ENCODE results near the gene DVL1.
"Not testable (repeated sequence)": the region's sequence is repeated elsewhere in the genome, so short reads cannot be mapped to it uniquely, and the experiment has no call there.

Gene DVL1

DNA sequence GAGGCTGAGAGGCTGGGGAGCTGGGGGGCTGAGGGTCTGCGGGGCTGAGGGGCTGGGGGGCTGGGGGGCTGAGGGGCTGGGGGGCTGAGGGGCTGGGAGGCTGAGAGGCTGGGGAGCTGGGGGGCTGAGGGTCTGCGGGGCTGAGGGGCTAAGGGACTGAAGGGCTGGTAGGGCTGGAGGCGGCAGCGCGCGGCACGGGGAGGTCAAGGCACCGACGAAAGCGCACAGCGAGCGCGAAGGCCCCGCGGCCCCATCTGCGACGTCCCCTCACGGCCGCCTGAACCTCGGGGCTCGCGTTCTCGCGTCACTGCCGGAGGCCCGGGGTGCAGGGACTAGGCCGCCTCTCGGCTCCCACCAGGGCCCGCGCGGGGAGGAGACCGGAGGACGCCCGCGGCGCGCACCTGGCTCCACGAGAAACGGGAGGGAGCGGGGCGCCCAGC lies 25.1 kb downstream of the DVL1 start:
- DNase-seq = no peak

DNA sequence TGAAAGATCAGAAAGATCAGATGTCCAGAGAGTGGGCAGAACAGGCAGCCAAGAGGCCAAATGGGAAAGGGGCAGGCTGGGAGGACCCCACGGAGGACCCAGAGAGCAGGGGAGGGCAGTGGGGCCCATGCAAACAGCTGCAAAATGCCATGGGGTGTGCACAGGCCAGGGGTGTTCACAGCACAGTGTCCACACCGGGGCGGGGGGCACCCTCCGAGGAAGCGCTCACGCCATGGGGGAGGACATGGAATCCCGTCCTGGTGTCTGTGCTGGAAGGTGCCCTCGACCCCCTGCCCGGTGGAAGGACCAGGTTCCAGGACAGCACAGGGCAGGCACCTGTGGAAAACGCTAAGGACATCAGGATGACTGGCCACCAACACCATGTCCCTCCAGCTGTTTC lies 26.3 kb downstream of the DVL1 start:
- no peak for DNase-seq

DNA sequence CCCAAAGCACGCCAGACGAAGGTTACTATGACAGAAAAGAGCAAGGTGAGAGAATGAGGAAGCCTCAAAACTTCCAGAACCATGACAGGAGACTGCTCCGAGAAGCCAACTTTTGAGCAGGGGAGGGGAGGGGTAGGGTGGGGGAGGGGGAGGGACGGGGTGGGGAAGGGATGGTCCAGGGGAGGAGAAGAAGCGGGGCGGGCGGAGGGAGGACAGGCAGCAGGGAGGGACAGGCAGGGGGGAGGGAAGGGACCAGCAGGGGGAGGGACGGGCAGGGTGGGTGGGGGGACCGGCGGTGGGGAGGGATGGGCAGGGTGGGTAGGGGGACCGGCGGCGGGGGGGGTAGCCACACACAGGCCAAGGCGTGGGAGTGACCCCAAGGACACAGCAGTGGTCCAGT lies 26.8 kb downstream of the DVL1 start:
- DNase-seq = no peak

DNA sequence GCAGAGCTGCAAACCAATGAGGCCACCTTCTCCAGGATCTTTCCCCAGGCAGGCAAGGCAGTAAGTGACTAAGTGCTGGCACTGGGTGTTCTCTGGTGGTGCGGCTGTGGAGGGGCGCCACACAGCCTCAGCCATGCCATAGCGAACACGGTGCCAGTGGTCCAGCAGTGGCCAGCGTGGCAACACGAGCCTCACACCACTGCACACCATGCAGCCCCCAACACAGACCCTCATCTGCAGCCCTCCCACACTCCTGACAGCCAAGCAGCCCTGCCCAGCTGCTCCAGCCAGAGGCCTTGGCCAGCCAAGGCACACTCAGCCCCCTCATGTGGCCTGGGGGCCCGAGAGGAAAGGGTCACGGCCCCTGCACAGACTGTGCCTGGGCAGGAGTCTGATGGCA lies 27.7 kb downstream of the DVL1 start:
- DNase-seq = no peak

DNA sequence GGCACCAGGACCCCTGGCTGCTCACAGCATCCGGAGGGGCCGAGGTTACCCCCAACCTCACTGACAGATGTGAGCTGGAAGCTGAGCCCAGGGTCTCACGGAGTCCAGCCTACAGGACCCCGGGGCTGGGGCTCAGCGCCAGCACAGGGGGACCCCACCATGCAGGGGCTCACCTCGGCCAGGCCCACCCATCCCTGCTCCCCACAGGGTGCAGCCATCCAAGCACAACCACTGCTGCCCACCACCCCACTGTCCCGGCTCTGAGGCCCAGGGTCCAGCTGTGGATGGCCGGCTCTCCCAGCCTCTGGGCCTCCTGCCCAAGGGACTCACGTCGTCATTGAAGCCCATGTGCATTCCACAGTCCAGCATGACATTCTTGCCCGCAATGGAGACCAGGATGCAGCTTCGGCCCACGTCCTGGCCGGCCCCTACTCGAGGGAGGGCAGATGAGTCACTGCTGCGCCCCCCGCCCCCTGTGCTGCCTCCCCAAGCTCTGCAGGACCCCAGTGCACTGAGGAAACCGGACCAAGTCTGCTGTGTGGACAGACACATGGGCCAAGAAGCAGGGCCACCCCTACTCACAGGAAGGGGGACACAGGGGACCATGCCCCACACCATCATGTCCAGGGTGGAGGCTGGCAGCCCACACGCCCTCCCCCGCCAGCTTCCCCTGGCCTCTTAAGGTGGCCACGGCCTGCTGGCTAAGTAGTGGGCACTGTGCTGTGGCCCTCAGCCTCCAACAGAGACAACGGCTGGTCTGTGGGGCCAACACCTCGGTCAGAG lies 28.4 kb downstream of the DVL1 start:
- DNase-seq = no peak

DNA sequence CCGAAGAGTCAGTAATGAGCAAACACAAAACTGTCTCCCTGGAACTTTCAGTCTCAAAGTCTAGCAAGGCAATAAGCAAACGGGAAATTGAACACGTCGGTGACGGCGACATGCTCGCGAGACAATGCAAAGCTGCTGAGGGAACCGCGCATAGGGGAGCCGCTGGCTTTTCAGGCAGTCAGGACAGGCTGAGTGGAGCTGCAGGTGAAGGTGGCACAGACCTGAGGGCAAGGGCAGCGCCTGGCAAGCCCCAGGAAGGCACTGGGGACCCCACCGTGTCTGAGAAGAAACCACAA lies 29.6 kb downstream of the DVL1 start:
- no peak for DNase-seq

DNA sequence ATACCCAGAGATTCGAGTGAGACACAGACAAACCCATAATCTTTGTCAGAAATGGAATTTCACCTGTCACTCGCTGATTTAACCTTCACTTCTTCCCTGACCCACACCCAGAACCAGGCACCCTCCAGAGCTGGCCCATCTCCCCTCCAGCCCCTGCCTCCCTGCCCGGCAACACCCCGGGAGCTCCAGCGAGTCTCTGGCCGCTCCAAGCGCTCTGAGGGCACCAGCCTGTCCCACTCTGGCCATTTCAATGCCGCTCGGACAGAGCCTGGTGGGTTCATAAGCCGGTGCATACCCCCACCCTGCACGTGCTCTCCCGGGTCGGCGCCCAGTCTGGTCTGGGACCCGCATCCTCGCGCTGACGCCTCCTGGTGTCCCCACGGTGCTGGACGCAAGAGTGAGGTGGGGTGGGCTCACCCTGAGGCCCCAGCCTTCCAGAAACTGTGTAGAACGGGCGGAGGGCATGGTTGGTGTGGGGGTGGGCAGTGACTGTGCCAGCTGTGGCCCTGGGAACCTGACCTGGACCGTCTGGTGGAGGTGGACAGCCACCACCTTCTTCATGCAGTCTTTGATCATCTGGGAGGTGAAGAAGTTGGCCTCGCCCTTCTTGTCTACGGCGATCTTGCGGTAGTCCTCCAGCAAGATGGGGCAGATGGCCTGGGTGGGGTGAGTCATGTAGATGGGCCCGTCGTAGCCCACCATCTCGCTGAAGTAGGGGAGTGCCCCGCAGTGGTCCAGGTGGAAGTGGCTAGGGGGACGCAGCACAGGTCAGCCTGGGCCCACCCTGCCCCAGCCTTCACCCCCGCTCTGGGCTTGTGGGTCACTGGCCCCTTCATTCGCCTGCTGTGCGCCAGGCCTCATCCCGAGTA lies 30.2 kb downstream of the DVL1 start:
- DNase-seq = no peak

DNA sequence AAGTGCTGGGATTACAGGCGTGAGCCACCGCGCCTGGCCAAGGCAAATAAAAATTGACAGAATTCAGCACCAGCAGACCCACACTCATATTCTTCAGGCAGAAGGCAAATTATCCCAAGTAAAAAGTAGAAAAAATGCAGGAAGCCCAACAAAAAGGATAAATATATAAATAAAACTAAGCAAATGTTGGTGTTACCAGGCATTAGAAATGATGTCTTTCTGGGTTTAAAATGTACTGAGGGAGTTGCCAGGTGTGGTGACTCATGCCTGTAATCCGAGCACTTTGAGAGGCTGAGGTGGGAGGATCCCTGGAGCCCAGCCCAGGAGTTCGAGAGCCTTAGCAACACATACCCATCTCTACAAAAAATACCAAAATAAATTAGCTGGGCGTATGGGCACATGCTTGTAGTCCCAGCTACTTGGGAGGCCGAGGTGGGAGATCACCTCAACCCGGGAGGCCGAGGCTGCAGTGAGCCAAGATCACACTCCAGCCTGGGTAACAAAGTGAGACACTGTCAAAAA lies 31.0 kb downstream of the DVL1 start:
- DNase-seq = peak; percentile 51

DNA sequence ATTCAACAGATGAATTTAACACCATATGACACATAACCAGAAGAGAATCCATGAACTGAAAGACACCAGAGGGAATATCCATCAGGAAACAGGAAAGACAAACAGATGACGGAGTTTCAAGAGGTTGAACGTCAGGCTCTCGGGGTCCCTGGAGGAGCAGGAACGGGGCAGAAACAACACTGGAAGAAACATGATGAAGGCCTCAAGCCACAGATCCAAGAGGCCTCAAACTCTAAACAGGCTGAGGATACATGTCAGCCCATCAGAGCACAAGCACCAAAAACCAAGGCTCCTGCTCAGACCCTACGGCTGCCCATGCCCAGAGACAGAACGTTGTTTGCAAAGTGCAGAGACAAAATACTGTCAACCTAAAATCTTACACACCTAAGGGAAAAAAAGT lies 31.8 kb downstream of the DVL1 start:
- no peak for DNase-seq

DNA sequence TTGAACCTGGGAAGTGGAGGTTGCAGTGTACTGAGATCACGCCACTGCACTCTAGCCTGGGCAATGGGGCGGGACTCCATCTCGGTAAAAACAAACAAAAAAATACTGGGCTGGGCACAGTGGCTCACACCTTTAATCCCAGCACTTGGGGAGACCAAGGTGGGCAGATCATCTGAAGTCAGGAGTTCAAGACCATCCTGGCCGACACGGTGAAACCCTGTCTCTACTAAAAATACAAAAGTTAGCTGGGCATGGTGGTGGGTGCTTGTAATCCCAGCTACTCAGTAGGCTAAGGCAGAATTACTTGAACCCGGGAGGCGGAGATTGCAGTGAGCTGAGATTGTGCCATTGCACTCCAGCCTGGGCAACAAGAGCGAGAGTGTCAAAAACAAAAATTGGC lies 33.0 kb downstream of the DVL1 start:
- not testable (repeated sequence) for DNase-seq

DNA sequence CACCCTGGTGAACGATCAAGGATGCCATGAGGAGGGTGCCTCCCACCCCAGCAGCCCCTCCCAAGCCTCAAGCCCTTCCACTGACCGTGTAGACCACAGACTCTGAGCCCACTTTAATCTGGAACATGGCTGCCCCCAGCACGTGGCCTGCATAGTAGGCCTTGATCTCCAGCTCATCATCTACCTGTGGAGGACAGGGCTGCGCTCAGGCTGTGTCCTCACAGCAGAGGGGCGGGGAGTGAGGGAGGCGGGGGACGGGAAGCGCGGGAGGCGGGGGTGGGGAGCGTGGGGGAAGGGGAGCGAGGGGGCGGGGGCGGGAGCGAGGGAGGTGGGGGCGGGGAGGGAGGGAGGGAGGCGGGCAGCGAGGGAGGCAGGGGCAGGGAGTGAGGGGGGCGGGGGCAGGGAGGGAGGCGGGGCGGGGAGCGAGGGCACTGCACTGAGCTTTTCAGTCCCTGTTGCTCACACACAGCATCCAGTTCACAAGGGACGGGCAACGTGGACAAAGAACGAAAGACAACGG lies 33.7 kb downstream of the DVL1 start:
- DNase-seq = no peak

DNA sequence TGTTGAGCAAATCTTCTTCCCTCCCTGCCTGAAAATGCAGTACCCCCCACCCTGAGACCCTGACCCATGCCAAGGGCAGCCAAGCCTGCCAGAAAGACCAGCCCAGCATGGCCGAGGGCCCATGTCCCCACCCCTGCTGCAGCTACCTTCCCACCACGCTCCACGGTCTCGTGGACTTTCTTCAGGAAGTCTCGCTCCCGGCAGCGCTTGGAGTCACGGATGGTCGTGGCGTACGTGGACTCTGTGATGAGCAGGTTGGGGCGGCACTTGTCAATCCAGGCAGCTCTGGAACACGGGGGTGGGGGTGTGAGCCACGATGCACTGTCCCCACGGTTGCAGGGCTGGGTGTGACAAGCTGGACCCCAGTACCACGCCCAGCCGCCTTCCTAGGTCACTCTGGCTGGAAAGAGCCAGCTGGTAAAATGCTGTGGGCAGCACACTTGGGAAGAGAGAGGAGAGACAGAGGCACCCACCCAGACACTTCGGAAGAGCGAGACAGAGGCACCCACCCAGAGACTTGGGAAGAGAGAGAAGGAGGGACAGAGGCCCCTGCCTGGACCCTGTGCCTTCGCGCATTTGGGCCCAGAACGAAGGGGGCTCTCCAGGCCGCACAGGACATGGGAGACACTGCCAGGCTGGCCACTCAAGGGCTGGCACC lies 34.4 kb downstream of the DVL1 start:
- no peak for DNase-seq

DNA sequence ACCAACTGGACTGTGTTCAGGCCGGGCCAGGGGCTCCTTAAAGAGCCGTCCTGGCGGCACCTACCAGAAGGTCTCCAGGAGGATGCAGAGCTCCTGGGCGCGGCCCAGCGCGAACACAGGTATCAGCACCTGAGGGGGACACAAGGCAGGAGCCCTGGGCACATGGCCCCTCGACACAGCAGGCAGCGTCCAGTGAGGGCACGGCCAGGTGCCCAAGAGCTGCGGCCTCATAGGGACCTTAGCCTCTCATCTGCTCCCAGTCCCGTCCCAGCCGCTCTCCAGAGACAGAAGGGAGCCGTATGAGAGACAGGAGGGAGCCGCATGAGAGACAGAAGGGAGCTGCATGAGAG lies 35.0 kb downstream of the DVL1 start:
- DNase-seq = no peak

DNA sequence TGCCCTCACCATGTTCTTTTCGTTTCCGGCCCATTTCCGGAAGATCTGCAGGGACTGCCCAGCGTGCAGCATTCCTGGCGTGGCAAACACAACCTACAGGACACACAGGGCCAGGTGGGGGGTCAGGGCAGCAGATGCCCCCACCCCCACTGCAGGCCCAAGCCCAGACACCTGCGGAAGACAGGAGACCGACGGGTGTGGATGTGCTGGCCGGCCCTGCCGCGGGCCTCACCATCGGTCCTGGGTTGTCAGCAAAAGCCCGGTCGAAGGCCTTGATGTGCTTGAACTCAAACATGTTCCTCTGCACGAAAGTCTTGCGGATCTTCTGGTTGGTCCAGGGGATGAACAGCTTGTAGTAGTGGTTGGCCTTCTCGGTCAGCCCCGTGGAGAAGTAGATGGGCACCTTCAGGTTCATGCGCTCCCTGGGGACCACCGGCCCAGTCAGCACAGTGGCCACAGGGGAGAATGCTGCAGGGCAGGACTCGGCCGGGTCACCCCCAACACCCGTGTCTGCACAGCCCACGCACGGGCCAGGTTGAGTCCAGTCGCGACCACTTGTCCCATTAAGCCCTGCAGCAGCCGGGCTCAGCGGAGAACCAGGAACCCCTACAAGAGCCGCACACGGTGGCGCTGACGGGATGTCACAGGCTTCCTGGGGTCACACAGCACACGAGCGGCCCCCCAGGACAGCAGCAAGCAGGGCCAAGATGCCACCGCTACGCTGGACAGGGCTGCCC lies 35.5 kb downstream of the DVL1 start:
- no peak for DNase-seq

DNA sequence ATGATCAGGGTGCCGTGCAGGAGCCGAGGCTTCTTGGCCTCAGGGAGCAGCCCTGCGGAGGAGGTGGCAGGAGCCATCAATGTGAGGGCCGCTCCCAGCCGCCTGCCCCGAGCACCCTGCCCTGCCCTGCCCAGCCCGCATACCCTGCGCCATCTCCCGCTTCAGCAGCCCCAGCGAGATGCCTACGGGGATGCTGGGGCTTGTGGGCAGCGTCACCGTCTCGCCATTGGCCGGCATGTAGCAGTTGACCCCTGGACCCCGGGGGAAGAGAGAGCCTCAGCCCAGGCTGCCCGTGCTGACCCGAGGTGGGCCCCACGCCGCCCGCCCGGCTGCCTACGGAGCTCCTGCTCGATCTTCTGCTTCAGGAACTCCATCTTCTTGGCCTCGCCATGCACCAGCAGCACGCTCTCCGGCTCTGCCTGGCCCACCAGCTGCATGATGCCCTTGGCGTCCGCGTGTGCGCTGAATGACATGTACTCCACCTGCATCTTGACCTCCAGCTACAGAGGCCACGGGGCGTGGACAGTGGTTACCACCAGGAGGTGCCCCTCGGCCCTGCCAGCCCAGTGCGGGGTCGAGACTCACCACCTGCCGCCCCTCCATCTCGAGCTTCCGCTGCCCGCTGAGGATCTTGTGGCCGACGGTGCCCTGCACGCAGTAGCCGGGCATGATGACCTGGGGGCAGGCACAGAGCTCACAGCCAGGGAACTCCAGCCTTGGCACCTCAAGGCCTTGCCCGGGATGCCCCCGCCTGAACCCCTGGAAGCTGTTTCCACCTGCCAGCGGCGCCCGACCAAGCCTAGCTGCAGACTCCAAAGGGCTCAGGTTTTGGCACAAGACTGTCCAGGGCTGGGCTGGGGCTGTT lies 36.5 kb downstream of the DVL1 start:
- no peak for DNase-seq

DNA sequence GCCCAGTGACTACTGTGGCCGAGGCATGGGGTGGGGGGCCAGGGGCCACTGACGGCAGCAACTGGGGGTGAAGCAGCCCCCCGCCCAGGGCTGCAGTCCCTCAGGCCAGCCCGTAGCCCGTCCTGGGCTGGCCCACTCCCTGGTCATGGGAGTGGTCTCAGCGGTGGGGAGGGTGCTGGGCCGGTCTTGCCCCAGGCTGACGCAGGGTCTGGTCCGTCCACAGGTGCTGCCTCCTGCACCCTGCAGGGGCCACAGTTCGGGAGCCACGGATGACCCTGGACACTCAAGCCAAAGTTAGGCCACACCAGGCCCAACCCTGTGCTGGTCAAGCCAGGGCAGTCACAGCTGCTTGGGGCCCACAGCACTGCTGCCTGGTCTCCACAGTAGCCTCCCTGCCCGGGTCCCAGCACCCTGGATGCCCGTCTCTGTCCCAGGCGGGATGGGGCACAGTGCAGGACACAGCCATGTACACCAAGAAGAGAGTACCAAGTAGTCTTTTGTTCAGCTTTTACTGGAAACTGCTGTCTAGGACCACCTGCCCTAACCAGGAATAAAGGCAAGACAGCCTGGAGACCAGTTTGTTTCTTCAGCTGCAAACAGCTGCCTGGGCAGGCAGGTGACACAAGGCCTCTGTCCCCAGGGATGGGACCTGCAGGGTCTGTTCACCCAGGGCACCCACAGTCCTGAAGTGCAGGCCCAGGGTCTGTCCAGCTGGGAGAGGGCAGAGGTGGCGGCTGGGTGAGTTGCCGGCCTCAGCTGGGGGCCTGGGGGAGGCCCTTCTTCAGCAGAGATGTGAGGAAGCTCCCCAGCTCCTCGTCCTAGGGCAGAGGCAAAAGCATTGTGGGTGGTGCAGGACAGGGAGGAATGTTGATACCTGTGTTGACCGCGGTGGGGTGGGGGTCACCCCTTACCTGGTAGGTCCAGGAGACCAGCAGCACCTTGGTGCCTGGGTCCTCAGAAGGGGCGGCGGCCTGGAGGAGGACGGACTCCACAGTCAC lies 37.8 kb downstream of the DVL1 start:
- no peak for DNase-seq

DNA sequence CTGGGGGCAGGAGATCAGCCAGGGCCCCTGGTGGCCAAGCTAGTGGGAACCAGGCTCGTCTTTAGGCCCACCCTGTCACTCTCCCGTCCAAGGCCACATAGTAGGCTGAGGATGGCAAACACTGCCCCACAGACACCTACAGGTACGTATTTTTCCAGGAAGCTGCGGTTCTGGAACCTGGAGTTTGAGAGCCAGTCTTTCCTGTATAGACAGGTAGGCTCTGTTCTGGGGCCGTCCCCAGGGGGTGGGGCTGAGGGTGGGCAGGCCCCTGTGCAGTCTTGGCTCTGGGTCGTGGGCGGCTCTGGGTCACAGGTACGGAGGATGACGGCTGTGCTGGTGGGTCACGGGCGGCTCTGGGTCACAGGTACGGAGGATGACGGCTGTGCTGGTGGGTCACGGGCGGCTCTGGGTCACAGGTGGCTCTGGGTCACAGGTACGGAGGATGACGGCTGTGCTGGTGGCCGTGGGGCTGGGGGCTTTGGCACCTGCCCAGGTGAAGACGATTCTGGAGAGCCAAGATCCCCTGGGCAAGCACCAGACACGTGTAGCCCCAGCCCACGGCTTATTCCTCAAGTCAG lies 38.7 kb downstream of the DVL1 start:
- DNase-seq = no peak

DNA sequence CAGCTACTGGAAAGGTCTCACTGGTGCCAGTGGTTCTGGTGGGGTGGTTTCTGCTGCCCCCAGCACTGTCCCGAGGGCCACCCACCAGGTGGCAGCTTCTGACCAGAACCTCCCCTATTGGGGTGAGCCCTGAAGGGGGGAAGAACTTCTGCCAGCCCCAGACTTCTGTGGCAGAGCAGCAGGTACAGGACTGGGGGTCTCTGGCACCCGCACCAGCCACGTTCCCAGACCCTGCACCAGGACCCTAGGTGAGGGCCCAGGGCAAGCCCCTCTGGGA lies 39.2 kb downstream of the DVL1 start:
- no peak for DNase-seq

DNA sequence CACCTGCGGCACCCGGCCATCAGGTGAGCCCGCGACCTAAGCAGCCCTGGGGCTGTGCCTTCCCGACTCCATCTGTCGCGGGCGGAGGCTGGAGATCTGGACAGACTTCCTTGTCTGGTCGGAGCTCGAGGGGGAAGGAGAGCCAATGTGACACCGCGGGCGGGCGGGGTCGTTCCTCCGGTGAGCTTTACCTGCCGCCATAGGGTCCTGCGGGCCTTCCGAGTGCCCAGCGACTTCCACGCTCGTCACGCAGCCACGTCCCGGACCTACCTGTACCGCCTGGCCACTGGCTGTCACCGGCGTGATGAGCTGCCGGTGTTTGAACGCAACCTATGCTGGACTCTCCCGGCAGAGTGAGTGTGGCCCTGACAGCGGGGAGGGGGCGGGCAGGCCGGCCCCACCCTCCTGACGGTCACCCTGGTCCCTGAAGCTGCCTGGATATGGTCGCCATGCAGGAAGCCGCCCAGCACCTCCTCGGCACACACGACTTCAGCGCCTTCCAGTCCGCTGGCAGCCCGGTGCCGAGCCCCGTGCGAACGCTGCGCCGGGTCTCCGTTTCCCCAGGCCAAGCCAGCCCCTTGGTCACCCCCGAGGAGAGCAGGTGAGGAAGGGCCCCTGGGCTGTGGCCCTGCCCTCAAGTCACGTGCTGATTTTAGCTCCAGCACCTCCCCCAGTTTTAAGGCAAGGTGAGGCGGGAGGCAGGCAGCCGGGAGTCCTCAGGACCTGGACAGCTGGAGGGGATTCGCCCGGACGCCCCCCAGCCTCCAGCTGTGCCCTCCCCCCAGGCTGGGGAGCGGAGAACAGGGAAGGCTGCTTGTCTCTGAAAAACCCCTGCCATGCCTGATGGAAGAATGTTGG lies 39.7 kb downstream of the DVL1 start:
- no peak for DNase-seq

All from DMS79 (cell line).